Measurements from ENCODE around the gene FBL. TPM values are rescaled to one million over a fixed set of nuclear protein-coding genes. Genes with fewer than 3 reads are reported as not detected.

FBL gene
- total and polyA plus RNA-seq, 2 donors (not counting 1 experiment from before 2014, with no cell fraction given) = 253 to 376 TPM

DNA sequence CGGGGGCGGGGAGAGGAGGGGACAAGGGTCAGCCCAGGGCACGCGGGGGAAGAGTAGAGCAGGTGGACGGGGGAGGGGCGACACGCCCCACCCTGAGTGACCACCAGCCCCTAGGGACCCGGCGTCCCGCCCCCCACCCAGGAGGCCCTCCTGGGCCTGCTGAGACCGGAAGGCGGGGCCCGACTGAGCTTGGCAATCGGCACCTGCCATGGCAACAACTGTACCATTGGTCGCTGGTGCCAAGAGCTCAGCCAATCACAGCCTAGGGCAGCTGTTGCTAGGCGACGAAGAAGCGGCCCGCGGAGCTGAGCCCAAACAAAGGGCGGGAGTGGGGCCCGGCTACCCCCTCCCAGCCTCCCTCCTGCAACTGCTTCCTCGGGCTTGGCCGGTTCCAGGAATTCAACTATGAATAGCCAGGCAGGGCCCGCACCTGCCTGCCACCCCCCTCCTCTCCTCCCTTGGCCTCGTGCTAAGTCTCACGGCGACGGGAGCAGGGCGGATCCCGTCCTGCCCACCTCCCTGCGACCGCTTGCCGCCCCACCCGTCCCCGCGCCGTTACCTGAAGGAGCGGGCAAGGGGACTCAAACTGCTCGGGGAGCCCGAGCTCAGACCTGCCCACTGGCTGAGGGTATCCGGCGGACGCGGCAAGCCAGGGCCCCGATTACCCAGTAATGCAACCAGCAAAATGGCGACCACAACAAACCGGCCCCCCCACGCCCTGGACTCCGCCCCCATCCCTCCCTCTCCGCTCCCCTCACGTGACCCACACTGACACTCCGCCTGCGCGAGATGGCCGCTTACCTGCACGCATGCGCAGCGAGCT, 12.5 kb downstream of the FBL start, which contains the start of gene DYRK1B:
TSS of gene DYRK1B (minus strand) at position 699 of the 823 bp plus-strand sequence. CDS start 2,295 bp downstream, outside the sequence.
- CTCF ChIA-PET = interaction anchor here (0.5 to 2.1 kb wide), 8 partner anchors 9 to 596 kb away, joined by 3 to 47 read pairs (median 4); partner anchors contain the start of genes FBL and PSMC4
- DNase-seq (peak; percentile 99), ATAC-seq (ENCODE audit: low read depth) (peak; percentile 84)
- Histone ChIP-seq H4K20me1 (ENCODE audit: control insufficient read depth, insufficient read depth, low read length, poor library complexity, severe bottlenecking) (peaks cover 32% of the 10 kb centered on the region), H3K9ac (ENCODE audit: low read length) (peak within 1 kb of the TSS; percentile 100), H3K9me3 (ENCODE audit: control extremely low read depth in 1 of 3, control insufficient read depth in 2 of 3, insufficient read depth in 1 of 3, low read length in 2 of 3) (no peaks in the 10 kb centered on the region), H3K27ac (ENCODE audit: low read length in 2 of 2) (peak within 1 kb of the TSS; percentile 94 to 99), H3K36me3 (replicated peaks in 1 of 2; ENCODE audit: control extremely low read depth in 1 of 2, control insufficient read depth in 1 of 2, extremely low read depth in 1 of 2, insufficient read depth in 2 of 2, low read length in 1 of 2) (peaks cover 6 to 71% of the 10 kb centered on the region in 2 experiments), H2AFZ (ENCODE audit: insufficient read depth, low read depth, low read length, poor library complexity, severe bottlenecking) (peak within 1 kb of the TSS; percentile 94), H3K4me1 (ENCODE audit: control insufficient read depth in 2 of 2, insufficient read depth in 2 of 2, low read length in 2 of 2) (peaks cover 16 to 26% of the 10 kb centered on the region in 2 donors), H3K4me3 (ENCODE audit: control extremely low read depth in 1 of 5, extremely low read depth in 1 of 5, insufficient read depth in 1 of 5, low read depth in 2 of 5, low read length in 4 of 5) (peak within 1 kb of the TSS; percentile 66 to 100 (median 98)), H3K79me2 (ENCODE audit: control insufficient read depth, insufficient read depth, low read length) (peaks cover 38% of the 10 kb centered on the region), H3K27me3 (replicated peaks in 1 of 4; ENCODE audit: control extremely low read depth in 1 of 4, control insufficient read depth in 3 of 4, insufficient read depth in 4 of 4, low read length in 3 of 4) (no peaks in the 10 kb centered on the region), H3K4me2 (replicated peaks; ENCODE audit: low read depth, low read length, poor library complexity, severe bottlenecking) (peak within 1 kb of the TSS; percentile 99)
- Mint-ChIP-seq H3K4me3 (peak within 1 kb of the TSS; percentile 87), H3K4me1 (peaks cover 32% of the 10 kb centered on the region), H3K27me3 (no peaks in the 10 kb centered on the region), H3K27ac (peak within 1 kb of the TSS; percentile 92), H3K9me3 (ENCODE audit: insufficient read depth) (no peaks in the 10 kb centered on the region)
- POLR2A ChIA-PET = interaction anchor here (0.6 to 1.7 kb wide), 13 partner anchors 8 to 1517 kb away, joined by 3 to 21 read pairs (median 5); partner anchors contain the start of genes DLL3, FBL and PSMC4
- TF ChIP-seq, protein P1, sequence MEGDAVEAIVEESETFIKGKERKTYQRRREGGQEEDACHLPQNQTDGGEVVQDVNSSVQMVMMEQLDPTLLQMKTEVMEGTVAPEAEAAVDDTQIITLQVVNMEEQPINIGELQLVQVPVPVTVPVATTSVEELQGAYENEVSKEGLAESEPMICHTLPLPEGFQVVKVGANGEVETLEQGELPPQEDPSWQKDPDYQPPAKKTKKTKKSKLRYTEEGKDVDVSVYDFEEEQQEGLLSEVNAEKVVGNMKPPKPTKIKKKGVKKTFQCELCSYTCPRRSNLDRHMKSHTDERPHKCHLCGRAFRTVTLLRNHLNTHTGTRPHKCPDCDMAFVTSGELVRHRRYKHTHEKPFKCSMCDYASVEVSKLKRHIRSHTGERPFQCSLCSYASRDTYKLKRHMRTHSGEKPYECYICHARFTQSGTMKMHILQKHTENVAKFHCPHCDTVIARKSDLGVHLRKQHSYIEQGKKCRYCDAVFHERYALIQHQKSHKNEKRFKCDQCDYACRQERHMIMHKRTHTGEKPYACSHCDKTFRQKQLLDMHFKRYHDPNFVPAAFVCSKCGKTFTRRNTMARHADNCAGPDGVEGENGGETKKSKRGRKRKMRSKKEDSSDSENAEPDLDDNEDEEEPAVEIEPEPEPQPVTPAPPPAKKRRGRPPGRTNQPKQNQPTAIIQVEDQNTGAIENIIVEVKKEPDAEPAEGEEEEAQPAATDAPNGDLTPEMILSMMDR (IDR thresholded peaks at IDR 0.05) = no peak
- TF ChIP-seq EZH2 (IDR thresholded peaks at IDR 0.05; ENCODE audit: borderline replicate concordance, insufficient read depth, low read depth, low read length, poor library complexity, severe bottlenecking) = no peak
- intact Hi-C loops (cut with micrococcal nuclease) = loop anchor here (1.0 to 10.0 kb wide), 5 partner anchors 9 to 744 kb away; partner anchors contain the start of genes FBL, PSMC4, SHKBP1 and SUPT5H
- under 1% methylated on average over 58 of the region's 59 CpGs for WGBS (ENCODE audit: insufficient coverage)

Data from B cell (primary cell).